OCI-LY1 (cell line): Measurements from ENCODE around the gene C3orf18.

ENCODE experiments used
- EZH2 ChIP-seq: fragments of 200-600 bp; sonication (generic), shearing (Covaris generic); IDR thresholded peaks from 2 replicates; pipeline ENCODE4 v1.8.0; 2017; ENCODE audit warnings: borderline replicate concordance, mixed run types, mild to moderate bottlenecking, antibody characterized with exemption, low read length, moderate library complexity, mixed read lengths
- TF ChIP-seq, protein P1 (sequence below): fragments of 200-600 bp; sonication (generic), shearing (Covaris generic); IDR thresholded peaks from 2 replicates; pipeline ENCODE4 v1.5.1; 2017; ENCODE audit warnings: mild to moderate bottlenecking, antibody characterized with exemption, low read length, moderate library complexity, mixed read lengths

DNA sequence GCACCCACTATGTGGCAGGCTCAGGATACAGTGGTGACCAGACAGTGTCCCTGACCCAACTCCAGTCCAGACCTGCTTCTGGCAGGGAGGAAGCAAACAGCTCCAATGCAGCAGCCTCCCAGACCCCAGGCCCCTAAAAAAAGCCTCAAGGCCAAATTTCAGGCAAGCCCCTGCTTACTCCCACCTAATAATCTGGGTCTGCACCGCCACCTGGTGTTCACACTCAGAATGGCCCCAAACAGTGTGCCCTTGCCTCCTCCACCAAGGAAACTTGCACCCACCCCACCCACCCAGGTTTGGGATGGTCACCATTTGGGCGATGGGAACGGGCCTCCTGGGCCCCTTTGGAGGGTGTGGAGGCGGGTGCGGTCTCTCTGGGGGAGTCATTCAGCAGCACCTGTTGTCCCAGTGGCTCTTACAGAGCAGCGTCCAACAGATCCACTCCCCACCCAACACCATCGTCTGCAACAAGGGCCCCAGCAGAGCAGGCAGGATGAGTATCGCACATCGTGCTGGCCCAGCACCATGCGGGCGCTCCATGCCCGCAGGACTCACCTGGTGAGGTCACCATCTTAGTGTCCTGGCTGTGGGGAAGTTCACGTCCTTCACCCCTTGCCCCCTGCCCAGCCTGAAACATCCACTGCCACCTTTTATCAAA lies 17.3 kb downstream of the C3orf18 start:
- TF ChIP-seq, protein P1, sequence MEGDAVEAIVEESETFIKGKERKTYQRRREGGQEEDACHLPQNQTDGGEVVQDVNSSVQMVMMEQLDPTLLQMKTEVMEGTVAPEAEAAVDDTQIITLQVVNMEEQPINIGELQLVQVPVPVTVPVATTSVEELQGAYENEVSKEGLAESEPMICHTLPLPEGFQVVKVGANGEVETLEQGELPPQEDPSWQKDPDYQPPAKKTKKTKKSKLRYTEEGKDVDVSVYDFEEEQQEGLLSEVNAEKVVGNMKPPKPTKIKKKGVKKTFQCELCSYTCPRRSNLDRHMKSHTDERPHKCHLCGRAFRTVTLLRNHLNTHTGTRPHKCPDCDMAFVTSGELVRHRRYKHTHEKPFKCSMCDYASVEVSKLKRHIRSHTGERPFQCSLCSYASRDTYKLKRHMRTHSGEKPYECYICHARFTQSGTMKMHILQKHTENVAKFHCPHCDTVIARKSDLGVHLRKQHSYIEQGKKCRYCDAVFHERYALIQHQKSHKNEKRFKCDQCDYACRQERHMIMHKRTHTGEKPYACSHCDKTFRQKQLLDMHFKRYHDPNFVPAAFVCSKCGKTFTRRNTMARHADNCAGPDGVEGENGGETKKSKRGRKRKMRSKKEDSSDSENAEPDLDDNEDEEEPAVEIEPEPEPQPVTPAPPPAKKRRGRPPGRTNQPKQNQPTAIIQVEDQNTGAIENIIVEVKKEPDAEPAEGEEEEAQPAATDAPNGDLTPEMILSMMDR: peak; percentile 52
- TF ChIP-seq EZH2: no peak
